Activated CD4-positive, CD25-positive, alpha-beta regulatory T cell treated with anti-CD3 and anti-CD28 coated beads, Interleukin-2, amount 50 U/mL, for 24 hours (primary cell): Measurements from ENCODE around the gene GNG4.

Experiments
- ATAC-seq, 2 donors: fragments of 150-1000 bp; cut with Tn5 transposase; one replicate each; pipeline ENCODE4 v1.10.0; 2021; ENCODE audit warnings: mild to moderate bottlenecking in 1 of 2, moderate library complexity in 1 of 2

The GNG4 gene

GRCh38 chr1:235649368-235650163 is at the start of gene GNG4:
TSS of gene GNG4 (minus strand) at chr1:235649784. CDS start at chr1:235583838, 65,946 bp downstream.
- peak; percentile 26 to 36 for ATAC-seq

GRCh38 chr1:235697508-235697907 is 47.9 kb upstream of the GNG4 start:
- peak; percentile 79 to 97 for ATAC-seq

- no peak for ATAC-seq
Measured at GRCh38 chr1:235689356-235689755, 39.8 kb upstream of the GNG4 start.

- no peak for ATAC-seq
Measured at GRCh38 chr1:235688096-235688495, 38.5 kb upstream of the GNG4 start.

- no peak for ATAC-seq
Measured at GRCh38 chr1:235683653-235684052, 34.1 kb upstream of the GNG4 start.

- no peak for ATAC-seq
Measured at GRCh38 chr1:235682216-235682615, 32.6 kb upstream of the GNG4 start.

GRCh38 chr1:235679644-235680043 is 30.1 kb upstream of the GNG4 start:
- ATAC-seq: no peak

- ATAC-seq: no peak
Measured at GRCh38 chr1:235679005-235679404, 29.4 kb upstream of the GNG4 start.

- no peak for ATAC-seq
Measured at GRCh38 chr1:235675152-235675890, 25.7 kb upstream of the GNG4 start.

GRCh38 chr1:235673981-235674380 is 24.4 kb upstream of the GNG4 start:
- no peak for ATAC-seq

- ATAC-seq: no peak
Measured at GRCh38 chr1:235671992-235672391, 22.4 kb upstream of the GNG4 start.

- ATAC-seq: no peak
Measured at GRCh38 chr1:235670157-235670776, 20.7 kb upstream of the GNG4 start.

GRCh38 chr1:235669277-235669676 is 19.7 kb upstream of the GNG4 start:
- no peak for ATAC-seq

- ATAC-seq: no peak
Measured at GRCh38 chr1:235663628-235664027, 14.0 kb upstream of the GNG4 start.

GRCh38 chr1:235661568-235661967 is 12.0 kb upstream of the GNG4 start:
- ATAC-seq: no peak

GRCh38 chr1:235659186-235659771 is 9.7 kb upstream of the GNG4 start:
- no peak for ATAC-seq

- no peak for ATAC-seq
Measured at GRCh38 chr1:235657747-235658526, 8.4 kb upstream of the GNG4 start.

GRCh38 chr1:235657269-235657668 is 7.7 kb upstream of the GNG4 start:
- no peak for ATAC-seq

GRCh38 chr1:235652364-235652763 is 2.8 kb upstream of the GNG4 start:
- no peak for ATAC-seq

GRCh38 chr1:235651170-235651806 is 1.7 kb upstream of the GNG4 start:
- no peak for ATAC-seq

- ATAC-seq: no peak
Measured at GRCh38 chr1:235650341-235651169, 971 bp upstream of the GNG4 start.
